Osteoblast (primary cell): Measurements from ENCODE around the gene CPNE4. TPM values are rescaled to one million over a fixed set of nuclear protein-coding genes. Genes with fewer than 3 reads are reported as not detected.

Experiments used
- DNase-seq: peaks from one replicate; pipeline ENCODE4 v3.0.0; 2011; ENCODE audit warnings: low spot score, mixed read lengths; ENCODE audit not compliant: insufficient read length; ENCODE audit errors: missing footprints
- H2AFZ ChIP-seq: 2 replicates; pipeline ENCODE4 v1.6.0; 2011; ENCODE audit warnings: mild to moderate bottlenecking, low read length
- H3K27ac ChIP-seq: 2 replicates; pipeline ENCODE4 v1.5.1; 2011; ENCODE audit warnings: mild to moderate bottlenecking, low read depth, low read length, moderate library complexity
- H3K27me3 ChIP-seq: 2 replicates; pipeline ENCODE4 v1.6.0; 2012; ENCODE audit warnings: mild to moderate bottlenecking, control low read depth, inconsistent platforms, low read length, moderate library complexity; ENCODE audit not compliant: insufficient read depth
- H3K36me3 ChIP-seq: 2 replicates; pipeline ENCODE4 v1.5.1; 2011; ENCODE audit warnings: mild to moderate bottlenecking, low read length, control low read depth, moderate library complexity; ENCODE audit not compliant: insufficient read depth
- H3K4me1 ChIP-seq: 2 replicates; pipeline ENCODE4 v1.5.1; 2011; ENCODE audit warnings: mild to moderate bottlenecking, low read length, control low read depth, moderate library complexity; ENCODE audit not compliant: insufficient read depth
- H3K4me2 ChIP-seq: 2 replicates; pipeline ENCODE4 v1.6.0; 2011; ENCODE audit warnings: mild to moderate bottlenecking, low read length; ENCODE audit not compliant: insufficient read depth
- H3K4me3 ChIP-seq: fragments of 200-600 bp; sonication (generic); 3 replicates; pipeline ENCODE4 v1.5.1; 2012; ENCODE audit warnings: mild to moderate bottlenecking, low read length, inconsistent platforms; ENCODE audit not compliant: insufficient read depth
- H3K79me2 ChIP-seq: 2 replicates; pipeline ENCODE4 v1.6.0; 2012; ENCODE audit warnings: mild to moderate bottlenecking, low read length, control low read depth, inconsistent platforms; ENCODE audit not compliant: insufficient read depth
- H3K9me3 ChIP-seq: 2 replicates; pipeline ENCODE4 v1.5.1; 2011; ENCODE audit warnings: low read depth, low read length, control low read depth
- H4K20me1 ChIP-seq: 2 replicates; pipeline ENCODE4 v1.6.0; 2012; ENCODE audit warnings: mild to moderate bottlenecking, low read length, control low read depth; ENCODE audit not compliant: insufficient read depth
- CTCF ChIP-seq: IDR thresholded peaks from 2 replicates; pipeline ENCODE4 v1.5.1; 2011; ENCODE audit warnings: mild to moderate bottlenecking, low read depth, low read length, moderate library complexity; ENCODE audit errors: extremely low read depth
- total RNA-seq: library from RNA; depleted of rRNA; stranded (reverse); fragments of >200 nt; gene quantifications from 2 replicates; pipeline ENCODE4 v1.2.3, GENCODE V29; 2012

The CPNE4 gene
- total RNA-seq, 1 donor: not detected

GRCh38 chr3:131540821-131541220 is 494.0 kb downstream of the CPNE4 start:
- Histone ChIP-seq H3K36me3 (no peaks in the 10 kb centered on the region), H3K9me3 (no peaks in the 10 kb centered on the region), H3K27ac (no peak overlapping the region), H3K4me2 (no peak overlapping the region), H3K4me1 (peaks cover 10% of the 10 kb centered on the region), H2AFZ (no peak overlapping the region), H3K4me3 (no peak overlapping the region), H4K20me1 (no peaks in the 10 kb centered on the region), H3K27me3 (no peaks in the 10 kb centered on the region), H3K79me2 (no peaks in the 10 kb centered on the region)
- no peak for TF ChIP-seq CTCF
- DNase-seq: no peak

GRCh38 chr3:131540143-131540542 is 494.7 kb downstream of the CPNE4 start:
- no peaks in the 10 kb centered on the region for H4K20me1 ChIP-seq
- no peaks in the 10 kb centered on the region for H3K27me3 ChIP-seq
- H2AFZ ChIP-seq: no peak overlapping the region
- H3K27ac ChIP-seq: no peak overlapping the region
- TF ChIP-seq CTCF: no peak
- H3K36me3 ChIP-seq: no peaks in the 10 kb centered on the region
- H3K4me3 ChIP-seq: no peak overlapping the region
- no peaks in the 10 kb centered on the region for H3K79me2 ChIP-seq
- no peak for DNase-seq
- no peaks in the 10 kb centered on the region for H3K9me3 ChIP-seq
- no peak overlapping the region for H3K4me2 ChIP-seq
- H3K4me1 ChIP-seq: peaks cover 14% of the 10 kb centered on the region

GRCh38 chr3:131538968-131539367 is 495.8 kb downstream of the CPNE4 start:
- no peaks in the 10 kb centered on the region for H3K9me3 ChIP-seq
- no peaks in the 10 kb centered on the region for H4K20me1 ChIP-seq
- H3K4me3 ChIP-seq: no peak overlapping the region
- no peaks in the 10 kb centered on the region for H3K27me3 ChIP-seq
- no peak overlapping the region for H2AFZ ChIP-seq
- no peaks in the 10 kb centered on the region for H3K36me3 ChIP-seq
- no peak overlapping the region for H3K27ac ChIP-seq
- TF ChIP-seq CTCF: no peak
- DNase-seq: no peak
- peaks cover 10% of the 10 kb centered on the region for H3K4me1 ChIP-seq
- no peak overlapping the region for H3K4me2 ChIP-seq
- H3K79me2 ChIP-seq: no peaks in the 10 kb centered on the region

GRCh38 chr3:131537531-131537930 is 497.3 kb downstream of the CPNE4 start:
- Histone ChIP-seq H3K9me3 (no peaks in the 10 kb centered on the region), H3K4me1 (peaks cover 5% of the 10 kb centered on the region), H3K4me3 (no peak overlapping the region), H4K20me1 (no peaks in the 10 kb centered on the region), H2AFZ (no peak overlapping the region), H3K79me2 (no peaks in the 10 kb centered on the region), H3K36me3 (no peaks in the 10 kb centered on the region), H3K4me2 (no peak overlapping the region), H3K27me3 (peaks cover 2% of the 10 kb centered on the region), H3K27ac (no peak overlapping the region)
- no peak for TF ChIP-seq CTCF
- DNase-seq: no peak
